HL-60 (cell line): ENCODE measurements around the gene ARAP3.

Experiments used
- CTCF ChIP-seq: IDR thresholded peaks from one replicate; pipeline ENCODE4 v1.5.1; 2011; ENCODE audit warnings: low read length, control low read depth, inconsistent platforms; ENCODE audit not compliant: insufficient read depth
- GABPA ChIP-seq: IDR thresholded peaks from 2 replicates; pipeline ENCODE4 v1.6.1; 2012; ENCODE audit warnings: low read depth
- POLR2AphosphoS5 ChIP-seq: IDR thresholded peaks from 2 replicates; pipeline ENCODE4 v1.6.1; 2012; ENCODE audit warnings: low read depth
- REST ChIP-seq: IDR thresholded peaks from 2 replicates; pipeline ENCODE4 v1.6.1; 2012; ENCODE audit warnings: low read depth; ENCODE audit not compliant: insufficient replicate concordance
- SPI1 ChIP-seq: IDR thresholded peaks from 2 replicates; pipeline ENCODE4 v1.6.1; 2012; ENCODE audit warnings: low read depth, mild to moderate bottlenecking, borderline replicate concordance

GRCh38 chr5:141695627-141696215, 13.7 kb upstream of the ARAP3 start:
- no peak for TF ChIP-seq CTCF
- no peak for TF ChIP-seq POLR2AphosphoS5
- no peak for TF ChIP-seq REST
- no peak for TF ChIP-seq SPI1
- no peak for TF ChIP-seq GABPA
